Measurements from ENCODE around the gene POMGNT1.

POMGNT1 gene

GRCh38 chr1:46206399-46206798 lies 8.2 kb upstream of the POMGNT1 start:
- no peak for DNase-seq

- DNase-seq: no peak
Observed at GRCh38 chr1:46205791-46206190, 7.6 kb upstream of the POMGNT1 start.

GRCh38 chr1:46205141-46205540 lies 6.9 kb upstream of the POMGNT1 start:
- DNase-seq: no peak

GRCh38 chr1:46204406-46204742 lies 6.1 kb upstream of the POMGNT1 start:
- DNase-seq: no peak

GRCh38 chr1:46203738-46204405 lies 5.6 kb upstream of the POMGNT1 start:
- no peak for DNase-seq

GRCh38 chr1:46199233-46199749 lies 1.1 kb upstream of the POMGNT1 start:
- no peak for DNase-seq

- DNase-seq: no peak
Observed at GRCh38 chr1:46197560-46197963, 672 bp downstream of the POMGNT1 start.

- DNase-seq: no peak
Observed at GRCh38 chr1:46196609-46197008, 1.6 kb downstream of the POMGNT1 start.

GRCh38 chr1:46194641-46195193 lies 3.5 kb downstream of the POMGNT1 start:
- DNase-seq: no peak

- DNase-seq: no peak
Observed at GRCh38 chr1:46193984-46194570, 4.2 kb downstream of the POMGNT1 start.

GRCh38 chr1:46193285-46193684 lies 4.9 kb downstream of the POMGNT1 start:
- DNase-seq: no peak

GRCh38 chr1:46192171-46192570 lies 6.1 kb downstream of the POMGNT1 start:
- DNase-seq: no peak

GRCh38 chr1:46191033-46191701 lies 7.1 kb downstream of the POMGNT1 start:
- DNase-seq: no peak

GRCh38 chr1:46190539-46190938 lies 7.7 kb downstream of the POMGNT1 start:
- no peak for DNase-seq

GRCh38 chr1:46188295-46189030 lies 9.8 kb downstream of the POMGNT1 start:
- no peak for DNase-seq

- no peak for DNase-seq
Observed at GRCh38 chr1:46187106-46187869, 10.9 kb downstream of the POMGNT1 start.

GRCh38 chr1:46186076-46186475 lies 12.2 kb downstream of the POMGNT1 start:
- DNase-seq: no peak

- no peak for DNase-seq
Observed at GRCh38 chr1:46184920-46185658, 13.1 kb downstream of the POMGNT1 start.

- DNase-seq: no peak
Observed at GRCh38 chr1:46183926-46184557, 14.2 kb downstream of the POMGNT1 start.

GRCh38 chr1:46183079-46183847 lies 15.0 kb downstream of the POMGNT1 start:
- no peak for DNase-seq

All from CD4-positive, alpha-beta T cell treated with Interleukin-12 subunit alpha and Interleukin-12 subunit beta, for 1 hour (primary cell).